Measurements from ENCODE around the gene RAB27A. TPM values are rescaled to one million over a fixed set of nuclear protein-coding genes. Genes with fewer than 3 reads are reported as not detected.
"Not testable (repeated sequence)": the region's sequence is repeated elsewhere in the genome, so short reads cannot be mapped to it uniquely, and the experiment has no call there.

The RAB27A gene
- total RNA-seq, 1 experiment from 2014 or later = 8.7 TPM

- peak; percentile 86 to 89 for DNase-seq
- Histone ChIP-seq H3K9me3 (no peaks in the 10 kb centered on the region), H3K4me3 (ENCODE audit: low read depth, low read length) (peak within 1 kb of the TSS; percentile 64), H3K36me3 (ENCODE audit: control insufficient read depth, insufficient read depth, low read length) (no peaks in the 10 kb centered on the region), H3K4me1 (no peaks in the 10 kb centered on the region), H3K27me3 (replicated peaks; ENCODE audit: control insufficient read depth, insufficient read depth, low read length) (no peaks in the 10 kb centered on the region)
- Mint-ChIP-seq H3K27me3 (ENCODE audit: insufficient read depth, unreplicated experiment) (no peaks in the 10 kb centered on the region), H3K27ac (ENCODE audit: unreplicated experiment) (peak within 1 kb of the TSS; percentile 94), H3K4me3 (ENCODE audit: unreplicated experiment) (peak within 1 kb of the TSS; percentile 75), H3K4me1 (ENCODE audit: low read depth, unreplicated experiment) (peaks cover 6% of the 10 kb centered on the region), H3K36me3 (ENCODE audit: insufficient read depth, unreplicated experiment) (peaks cover 6% of the 10 kb centered on the region), H3K9me3 (ENCODE audit: unreplicated experiment) (no peaks in the 10 kb centered on the region)
- intact Hi-C loops (cut with micrococcal nuclease; ENCODE audit: unreplicated experiment) = loop anchor here (1.0 to 2.0 kb wide), 2 partner anchors 89 to 116 kb away; partner anchors contain the start of genes CCPG1 and PIERCE2
- TF ChIP-seq, protein P1, sequence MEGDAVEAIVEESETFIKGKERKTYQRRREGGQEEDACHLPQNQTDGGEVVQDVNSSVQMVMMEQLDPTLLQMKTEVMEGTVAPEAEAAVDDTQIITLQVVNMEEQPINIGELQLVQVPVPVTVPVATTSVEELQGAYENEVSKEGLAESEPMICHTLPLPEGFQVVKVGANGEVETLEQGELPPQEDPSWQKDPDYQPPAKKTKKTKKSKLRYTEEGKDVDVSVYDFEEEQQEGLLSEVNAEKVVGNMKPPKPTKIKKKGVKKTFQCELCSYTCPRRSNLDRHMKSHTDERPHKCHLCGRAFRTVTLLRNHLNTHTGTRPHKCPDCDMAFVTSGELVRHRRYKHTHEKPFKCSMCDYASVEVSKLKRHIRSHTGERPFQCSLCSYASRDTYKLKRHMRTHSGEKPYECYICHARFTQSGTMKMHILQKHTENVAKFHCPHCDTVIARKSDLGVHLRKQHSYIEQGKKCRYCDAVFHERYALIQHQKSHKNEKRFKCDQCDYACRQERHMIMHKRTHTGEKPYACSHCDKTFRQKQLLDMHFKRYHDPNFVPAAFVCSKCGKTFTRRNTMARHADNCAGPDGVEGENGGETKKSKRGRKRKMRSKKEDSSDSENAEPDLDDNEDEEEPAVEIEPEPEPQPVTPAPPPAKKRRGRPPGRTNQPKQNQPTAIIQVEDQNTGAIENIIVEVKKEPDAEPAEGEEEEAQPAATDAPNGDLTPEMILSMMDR (IDR thresholded peaks at IDR 0.05; ENCODE audit: insufficient read depth in 1 of 2, low read depth in 1 of 2, low read length in 1 of 2, severe bottlenecking in 1 of 2, unreplicated experiment in 1 of 2) = peak in 1 of 2 experiments; percentile 16
- ChIA-PET POLR2A (interaction anchor here (0.7 to 1.3 kb wide), 5 partner anchors 40 to 516 kb away, joined by 3 to 8 read pairs (median 3); partner anchors contain the start of genes CCPG1 and PIERCE2), CTCF (interaction anchor here (0.9 to 2.0 kb wide), 3 partner anchors 40 to 121 kb away, joined by 3 to 10 read pairs (median 6); no protein-coding TSS in a partner anchor)
- TSS peak; percentile 39 for BruUV-seq (replicated peaks)
Observed at GRCh38 chr15:55318588-55319494, 29.2 kb upstream of the RAB27A start, which contains the start of the genes PIGB and PIGBOS1. TSS of gene PIGB (plus strand) at chr15:55319222. CDS start at chr15:55319251, 29 bp downstream. TSS of gene PIGBOS1 (minus strand) at chr15:55319123. CDS start at chr15:55317792, 1,331 bp downstream.

DNA sequence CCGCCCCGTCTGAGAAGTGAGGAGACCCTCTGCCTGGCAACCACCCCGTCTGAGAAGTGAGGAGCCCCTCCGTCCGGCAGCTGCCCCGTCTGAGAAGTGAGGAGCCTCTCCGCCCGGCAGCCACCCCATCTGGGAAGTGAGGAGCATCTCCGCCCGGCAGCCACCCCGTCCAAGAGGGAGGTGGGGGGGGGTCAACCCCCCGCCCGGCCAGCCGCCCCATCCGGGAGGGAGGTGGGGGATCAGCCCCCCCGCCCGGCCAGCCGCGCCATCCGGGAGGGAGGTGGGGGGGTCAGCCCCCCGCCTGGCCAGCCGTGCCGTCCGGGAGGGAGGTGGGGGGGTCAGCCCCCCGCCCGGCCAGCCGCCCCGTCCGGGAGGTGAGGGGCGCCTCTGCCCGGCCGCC, 13.2 kb upstream of the RAB27A start:
- BruUV-seq (replicated peaks); H3K4me1 Mint-ChIP-seq (ENCODE audit: low read depth, unreplicated experiment); H3K27me3 Mint-ChIP-seq (ENCODE audit: insufficient read depth, unreplicated experiment); H3K9me3 Mint-ChIP-seq (ENCODE audit: unreplicated experiment); intact Hi-C loops (cut with micrococcal nuclease; ENCODE audit: unreplicated experiment); H3K36me3 Mint-ChIP-seq (ENCODE audit: insufficient read depth, unreplicated experiment); H3K4me3 ChIP-seq (ENCODE audit: low read depth, low read length); H3K27me3 ChIP-seq (replicated peaks; ENCODE audit: control insufficient read depth, insufficient read depth, low read length); H3K4me1 ChIP-seq; H3K9me3 ChIP-seq; H3K36me3 ChIP-seq (ENCODE audit: control insufficient read depth, insufficient read depth, low read length); H3K27ac Mint-ChIP-seq (ENCODE audit: unreplicated experiment); H3K4me3 Mint-ChIP-seq (ENCODE audit: unreplicated experiment); CTCF ChIA-PET; POLR2A ChIA-PET; DNase-seq: not testable (repeated sequence)

DNA sequence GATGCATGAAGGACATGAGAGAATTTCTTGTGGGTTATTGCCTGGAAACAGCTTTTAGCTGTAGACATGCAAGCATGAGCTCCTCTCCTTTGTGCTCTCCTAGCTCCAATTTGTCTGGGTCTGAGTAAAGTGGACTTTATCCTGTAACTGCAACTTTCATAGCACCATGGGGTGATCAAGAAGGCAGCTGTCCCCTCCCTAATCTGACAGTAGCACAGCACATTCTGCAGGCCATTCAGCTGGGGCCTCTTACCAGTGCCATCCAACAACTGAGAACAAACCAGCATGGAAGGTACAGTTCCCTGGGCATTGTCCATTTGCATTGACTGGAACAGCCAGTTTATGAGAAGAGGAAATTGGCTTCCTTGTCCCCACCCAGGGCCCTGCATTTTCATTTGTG, 7.7 kb upstream of the RAB27A start:
- H3K27me3 Mint-ChIP-seq (ENCODE audit: insufficient read depth, unreplicated experiment) = no peaks in the 10 kb centered on the region
- H3K27ac Mint-ChIP-seq (ENCODE audit: unreplicated experiment) = no peak overlapping the region
- POLR2A ChIA-PET = no interaction called here
- no peak overlapping the region for H3K4me3 Mint-ChIP-seq (ENCODE audit: unreplicated experiment)
- Histone ChIP-seq H3K4me3 (ENCODE audit: low read depth, low read length) (no peak overlapping the region), H3K9me3 (no peaks in the 10 kb centered on the region; the same call in 1 of the 2 replicates), H3K36me3 (ENCODE audit: control insufficient read depth, insufficient read depth, low read length) (no peaks in the 10 kb centered on the region), H3K4me1 (no peaks in the 10 kb centered on the region), H3K27me3 (replicated peaks; ENCODE audit: control insufficient read depth, insufficient read depth, low read length) (no peaks in the 10 kb centered on the region)
- no peaks in the 10 kb centered on the region for H3K4me1 Mint-ChIP-seq (ENCODE audit: low read depth, unreplicated experiment)
- intact Hi-C loops (cut with micrococcal nuclease; ENCODE audit: unreplicated experiment) = no loop called here
- no peaks in the 10 kb centered on the region for H3K36me3 Mint-ChIP-seq (ENCODE audit: insufficient read depth, unreplicated experiment)
- no peaks in the 10 kb centered on the region for H3K9me3 Mint-ChIP-seq (ENCODE audit: unreplicated experiment)
- DNase-seq = no peak
- BruUV-seq (replicated peaks) = no TSS peak
- CTCF ChIA-PET = no interaction called here
- TF ChIP-seq, protein P1 (IDR thresholded peaks at IDR 0.05; ENCODE audit: insufficient read depth in 1 of 2, low read depth in 1 of 2, low read length in 1 of 2, severe bottlenecking in 1 of 2, unreplicated experiment in 1 of 2) = no peak
